OCI-LY3 (cell line): ENCODE measurements around the gene CARHSP1.

ENCODE experiments used
- H2AFZ ChIP-seq: fragments of 200-600, 300-600 bp; shearing (Covaris generic); 2 replicates; pipeline ENCODE4 v1.6.0; 2014; ENCODE audit warnings: antibody characterized with exemption, low read depth, low read length
- H3K27ac ChIP-seq: fragments of 200-600, 300-600 bp; sonication (generic); 2 replicates; pipeline ENCODE4 v1.5.1; 2014; ENCODE audit warnings: mild to moderate bottlenecking, low read length, moderate library complexity, mixed read lengths
- H3K27me3 ChIP-seq: fragments of 200-600, 300-600 bp; sonication (generic); 2 replicates; pipeline ENCODE4 v1.6.1; 2014; ENCODE audit warnings: low read depth, low read length, mixed read lengths
- H3K36me3 ChIP-seq: fragments of 200-600, 300-600 bp; sonication (generic); replicated peaks from 2 replicates; pipeline ENCODE3; 2014; ENCODE audit warnings: low read depth, low read length, mixed read lengths
- H3K4me1 ChIP-seq: fragments of 300-600, 200-600 bp; sonication (generic); 2 replicates; pipeline ENCODE4 v1.6.1; 2014; ENCODE audit warnings: low read length, mixed read lengths
- H3K4me2 ChIP-seq: fragments of 200-600, 300-600 bp; sonication (generic); 2 replicates; pipeline ENCODE4 v1.6.1; 2014; ENCODE audit warnings: low read length, mixed read lengths
- H3K4me3 ChIP-seq: fragments of 300-600, 200-600 bp; sonication (generic); 2 replicates; pipeline ENCODE4 v1.5.1; 2014; ENCODE audit warnings: antibody characterized with exemption, mild to moderate bottlenecking, low read length, moderate library complexity
- H3K79me2 ChIP-seq: fragments of 300-600, 200-600 bp; shearing (Covaris generic); 2 replicates; pipeline ENCODE4 v1.6.1; 2014; ENCODE audit warnings: mild to moderate bottlenecking, low read length, mixed read lengths
- H3K9ac ChIP-seq: fragments of 300-600, 200-600 bp; shearing (Covaris generic); 2 replicates; pipeline ENCODE4 v1.6.0; 2014; ENCODE audit warnings: mild to moderate bottlenecking, low read length, moderate library complexity
- H3K9me3 ChIP-seq: fragments of 200-600, 300-600 bp; shearing (Covaris generic); 2 replicates; pipeline ENCODE4 v1.6.1; 2014; ENCODE audit warnings: low read length, mixed read lengths; ENCODE audit not compliant: insufficient read depth
- H4K20me1 ChIP-seq: fragments of 200-600, 300-600 bp; sonication (generic); 2 replicates; pipeline ENCODE4 v1.6.1; 2016; ENCODE audit warnings: low read length, mixed read lengths; ENCODE audit not compliant: insufficient read depth
- EZH2phosphoT487 ChIP-seq: fragments of 200-600 bp; shearing (Covaris generic); IDR thresholded peaks from 2 replicates; pipeline ENCODE4 v1.6.1; 2018; ENCODE audit warnings: antibody characterized with exemption, mixed run types, low read depth
- TF ChIP-seq, protein P1 (sequence below): fragments of 200-600, 300-600 bp; sonication (generic); IDR thresholded peaks from 2 replicates; pipeline ENCODE4 v1.5.1; 2014; ENCODE audit warnings: antibody characterized with exemption, low read length, low read depth

CARHSP1 gene

DNA sequence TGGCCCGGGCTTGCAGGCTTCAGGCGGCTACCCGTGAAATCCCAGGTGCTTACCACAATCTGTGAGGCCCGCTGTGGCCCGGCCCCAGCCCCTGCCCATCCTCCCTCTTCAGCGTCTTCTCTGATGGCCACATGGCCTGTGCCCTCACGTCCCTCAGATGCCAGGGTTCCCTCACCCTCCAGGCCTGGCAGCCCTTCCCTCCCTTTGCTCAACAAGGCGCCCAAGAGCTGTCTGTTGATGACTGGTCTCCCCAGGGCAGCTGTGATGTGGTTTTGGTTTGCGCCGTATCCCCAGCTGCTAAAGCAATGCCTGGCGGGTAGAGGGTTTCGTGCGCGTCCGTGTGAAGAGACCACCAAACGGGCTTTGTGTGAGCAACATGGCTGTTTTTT, 36.1 kb downstream of the CARHSP1 start:
- Histone ChIP-seq H3K36me3 (peaks cover 34% of the 10 kb centered on the region), H2AFZ (no peak overlapping the region), H4K20me1 (no peaks in the 10 kb centered on the region), H3K9ac (no peak overlapping the region), H3K4me2 (no peak overlapping the region), H3K4me1 (no peaks in the 10 kb centered on the region), H3K27me3 (no peaks in the 10 kb centered on the region), H3K27ac (no peak overlapping the region), H3K9me3 (no peaks in the 10 kb centered on the region), H3K4me3 (no peak overlapping the region), H3K79me2 (peaks cover 46% of the 10 kb centered on the region)
- no peak for TF ChIP-seq EZH2phosphoT487
- TF ChIP-seq, protein P1, sequence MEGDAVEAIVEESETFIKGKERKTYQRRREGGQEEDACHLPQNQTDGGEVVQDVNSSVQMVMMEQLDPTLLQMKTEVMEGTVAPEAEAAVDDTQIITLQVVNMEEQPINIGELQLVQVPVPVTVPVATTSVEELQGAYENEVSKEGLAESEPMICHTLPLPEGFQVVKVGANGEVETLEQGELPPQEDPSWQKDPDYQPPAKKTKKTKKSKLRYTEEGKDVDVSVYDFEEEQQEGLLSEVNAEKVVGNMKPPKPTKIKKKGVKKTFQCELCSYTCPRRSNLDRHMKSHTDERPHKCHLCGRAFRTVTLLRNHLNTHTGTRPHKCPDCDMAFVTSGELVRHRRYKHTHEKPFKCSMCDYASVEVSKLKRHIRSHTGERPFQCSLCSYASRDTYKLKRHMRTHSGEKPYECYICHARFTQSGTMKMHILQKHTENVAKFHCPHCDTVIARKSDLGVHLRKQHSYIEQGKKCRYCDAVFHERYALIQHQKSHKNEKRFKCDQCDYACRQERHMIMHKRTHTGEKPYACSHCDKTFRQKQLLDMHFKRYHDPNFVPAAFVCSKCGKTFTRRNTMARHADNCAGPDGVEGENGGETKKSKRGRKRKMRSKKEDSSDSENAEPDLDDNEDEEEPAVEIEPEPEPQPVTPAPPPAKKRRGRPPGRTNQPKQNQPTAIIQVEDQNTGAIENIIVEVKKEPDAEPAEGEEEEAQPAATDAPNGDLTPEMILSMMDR: no peak

DNA sequence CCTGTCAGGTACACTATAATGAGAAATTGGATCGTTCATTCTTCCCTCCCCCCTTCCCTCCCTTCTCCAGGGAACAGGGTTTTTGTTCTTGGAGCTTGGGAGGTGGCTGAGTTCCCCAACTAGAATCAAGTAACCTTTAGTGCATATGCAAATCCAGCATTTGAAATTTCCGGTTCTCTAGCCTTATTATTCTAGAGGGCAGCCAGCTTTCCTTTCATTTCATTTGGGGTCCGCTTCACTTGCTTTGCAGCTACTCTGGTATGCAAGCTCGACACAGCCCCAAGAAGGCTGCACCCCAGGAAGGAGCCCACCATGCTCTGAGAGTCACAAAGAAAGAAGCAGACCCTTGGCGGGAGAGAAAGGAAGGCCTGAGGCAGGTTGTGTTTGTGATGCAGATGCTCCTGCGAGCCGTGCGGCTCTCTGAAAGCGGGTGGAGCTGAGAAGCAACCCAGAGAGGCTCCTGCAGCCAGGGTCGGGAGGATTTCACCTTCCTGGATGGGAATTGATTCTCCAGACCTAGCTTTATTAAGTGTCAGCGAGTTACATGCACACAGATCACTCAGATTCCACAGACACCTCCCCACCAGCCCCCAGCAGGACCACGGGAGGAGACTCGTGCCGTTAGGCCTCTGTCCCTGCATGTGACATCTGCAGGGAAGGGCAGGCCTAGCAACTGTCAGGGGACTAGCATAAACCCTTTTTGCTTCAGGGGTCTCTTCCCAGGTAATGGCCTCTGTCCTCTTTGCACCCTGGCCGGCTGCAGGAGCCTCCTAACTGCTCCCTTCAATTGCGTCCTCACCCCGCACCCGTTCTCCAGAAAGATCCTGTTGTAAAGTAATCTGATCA, 36.7 kb downstream of the CARHSP1 start:
- H3K36me3 ChIP-seq: peaks cover 34% of the 10 kb centered on the region
- H2AFZ ChIP-seq: no peak overlapping the region
- peaks cover 46% of the 10 kb centered on the region for H3K79me2 ChIP-seq
- H3K9me3 ChIP-seq: no peaks in the 10 kb centered on the region
- no peaks in the 10 kb centered on the region for H4K20me1 ChIP-seq
- no peak for TF ChIP-seq EZH2phosphoT487
- TF ChIP-seq, protein P1: no peak
- H3K4me3 ChIP-seq: no peak overlapping the region
- H3K4me1 ChIP-seq: 0 out of 2 replicates have a peak, but pooled peaks cover under 1% of the 10 kb centered on the region
- H3K9ac ChIP-seq: no peak overlapping the region
- H3K27ac ChIP-seq: no peak overlapping the region
- no peak overlapping the region for H3K4me2 ChIP-seq
- no peaks in the 10 kb centered on the region for H3K27me3 ChIP-seq

DNA sequence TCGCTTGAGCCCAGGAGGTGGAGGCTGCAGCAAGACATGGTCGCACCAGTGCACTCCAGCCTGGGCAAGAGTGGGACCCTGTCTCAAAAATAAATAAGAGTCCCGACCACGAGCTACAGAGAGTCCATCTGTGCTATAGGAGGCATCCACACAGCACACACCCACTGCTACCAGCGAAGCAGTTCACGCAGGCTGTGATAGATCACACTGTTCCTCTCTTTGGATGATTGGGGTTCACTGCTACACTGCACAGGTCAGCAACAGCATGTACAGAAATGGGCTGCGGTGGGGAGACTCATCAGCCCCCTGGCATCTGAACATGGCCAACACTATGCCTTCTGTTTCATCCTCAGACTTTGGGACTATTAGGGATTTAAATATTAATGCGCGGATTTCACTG, 37.4 kb downstream of the CARHSP1 start:
- H2AFZ ChIP-seq: no peak overlapping the region
- H3K36me3 ChIP-seq: peaks cover 38% of the 10 kb centered on the region
- peaks cover 48% of the 10 kb centered on the region for H3K79me2 ChIP-seq
- H3K9ac ChIP-seq: no peak overlapping the region
- H3K4me2 ChIP-seq: no peak overlapping the region
- no peaks in the 10 kb centered on the region for H3K27me3 ChIP-seq
- H3K4me3 ChIP-seq: no peak overlapping the region
- H4K20me1 ChIP-seq: no peaks in the 10 kb centered on the region
- TF ChIP-seq EZH2phosphoT487: no peak
- TF ChIP-seq, protein P1: no peak
- H3K27ac ChIP-seq: no peak overlapping the region
- H3K9me3 ChIP-seq: no peaks in the 10 kb centered on the region
- H3K4me1 ChIP-seq: peaks cover 7% of the 10 kb centered on the region

DNA sequence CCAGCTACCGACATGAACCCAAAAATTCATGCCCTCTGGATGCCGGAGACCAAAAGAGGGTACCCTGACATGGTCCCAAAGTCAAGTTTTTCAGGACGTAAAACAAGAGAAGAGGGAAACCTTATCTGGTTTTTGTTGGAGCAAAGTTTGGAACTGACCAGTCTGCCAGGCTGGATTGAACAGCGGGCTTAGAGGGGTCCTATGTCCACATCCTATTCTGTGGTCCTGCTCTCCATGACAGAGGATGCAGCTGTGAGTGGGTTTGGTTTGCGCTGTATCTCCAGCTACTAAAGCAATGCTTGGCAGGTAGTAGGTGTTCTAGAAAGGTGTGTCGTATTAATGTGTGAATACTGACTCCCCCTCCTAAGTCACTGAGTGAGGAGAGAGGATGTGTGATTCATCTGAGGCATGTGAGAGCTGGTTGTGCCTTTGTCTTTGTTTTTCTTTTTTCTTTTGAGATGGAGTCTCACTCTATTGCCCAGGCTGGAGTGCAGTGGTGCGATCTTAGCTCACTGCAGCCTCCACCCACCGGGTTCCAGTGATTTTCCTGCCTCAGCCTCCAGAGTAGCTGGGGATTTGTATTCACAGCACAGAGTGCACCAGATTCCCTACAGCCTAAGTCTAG, 40.2 kb downstream of the CARHSP1 start:
- Histone ChIP-seq H2AFZ (no peak overlapping the region), H3K9me3 (no peaks in the 10 kb centered on the region), H3K4me2 (no peak overlapping the region), H4K20me1 (no peaks in the 10 kb centered on the region), H3K9ac (no peak overlapping the region), H3K79me2 (peaks cover 41% of the 10 kb centered on the region), H3K27me3 (no peaks in the 10 kb centered on the region), H3K27ac (no peak overlapping the region), H3K36me3 (peaks cover 57% of the 10 kb centered on the region), H3K4me1 (peaks cover 19% of the 10 kb centered on the region), H3K4me3 (no peak overlapping the region)
- no peak for TF ChIP-seq EZH2phosphoT487
- TF ChIP-seq, protein P1: no peak
